IPS-18c (cell line): ENCODE results near the gene TMEM154.

ENCODE experiments used
- H3K4me3 ChIP-seq: 2 replicates; pipeline ENCODE4 v1.7.0; 2013; ENCODE audit warnings: low read depth, mild to moderate bottlenecking, low read length, moderate library complexity; ENCODE audit not compliant: insufficient read depth
- H3K9me3 ChIP-seq: one replicate; pipeline ENCODE4 v1.6.1; 2013; ENCODE audit warnings: mild to moderate bottlenecking, low read length, moderate library complexity; ENCODE audit not compliant: control insufficient read depth, insufficient read depth

The TMEM154 gene

GRCh38 chr4:152699313-152699712, 19.5 kb upstream of the TMEM154 start:
- Histone ChIP-seq H3K4me3 (no peak overlapping the region), H3K9me3 (no peaks in the 10 kb centered on the region)

DNA sequence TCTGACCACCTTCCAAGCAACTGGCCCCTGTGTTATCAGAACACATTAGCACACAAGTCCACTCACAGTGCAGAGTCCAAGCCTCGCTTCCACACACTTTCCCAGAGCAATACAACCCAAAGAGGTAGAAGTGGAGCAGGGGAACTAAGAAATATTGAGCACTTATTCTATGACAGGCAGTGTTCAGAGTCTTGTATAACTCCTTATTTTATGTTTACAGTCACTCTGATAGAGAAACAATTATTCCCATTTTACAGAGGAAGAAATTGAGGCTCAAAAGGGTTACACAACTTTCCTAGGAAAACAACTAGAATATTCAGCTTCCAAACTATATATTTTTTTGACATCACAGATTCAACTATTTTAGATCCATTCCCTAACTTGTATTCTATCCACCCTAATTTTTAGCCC, 18.3 kb upstream of the TMEM154 start:
- H3K4me3 ChIP-seq, result no peak overlapping the region
- H3K9me3 ChIP-seq, result no peaks in the 10 kb centered on the region

DNA sequence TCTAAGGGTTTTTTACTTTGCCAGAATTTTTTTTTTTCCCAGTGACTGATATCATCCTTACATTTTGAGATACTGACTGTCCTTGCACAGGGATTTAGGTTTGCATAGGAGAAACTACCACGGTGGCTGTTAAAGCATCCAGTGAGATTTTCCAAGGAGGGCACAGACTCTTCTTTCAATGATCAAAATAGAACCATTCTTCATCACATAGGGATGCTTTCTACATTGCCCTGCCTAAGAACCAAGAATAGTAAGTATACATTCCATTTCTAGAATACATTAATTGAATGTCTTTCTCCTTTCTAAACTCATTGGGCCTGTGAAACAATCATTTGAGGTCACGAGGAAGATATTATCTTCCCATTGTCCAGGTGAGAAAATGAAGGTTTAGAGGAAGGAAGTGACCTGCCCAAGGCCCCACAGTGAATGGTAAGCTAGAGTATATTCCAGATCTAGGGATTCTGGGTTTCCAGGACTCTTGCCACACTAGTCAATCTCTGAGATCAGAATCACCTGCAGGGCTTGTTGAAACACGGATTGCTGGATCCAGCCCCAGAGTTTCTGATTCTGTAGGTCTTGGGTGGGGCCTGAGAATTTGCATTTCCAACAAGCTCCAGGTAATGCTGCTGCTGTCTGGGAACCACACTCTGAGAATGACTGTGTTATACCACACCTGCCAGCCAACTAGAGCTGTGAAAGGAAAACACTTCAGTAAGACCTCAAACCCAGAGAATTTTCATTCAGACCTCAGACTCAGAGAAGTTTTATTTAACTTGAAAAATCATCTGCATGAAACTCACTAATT, 17.7 kb upstream of the TMEM154 start:
- H3K4me3 ChIP-seq, result no peak overlapping the region
- no peaks in the 10 kb centered on the region for H3K9me3 ChIP-seq

GRCh38 chr4:152696764-152697261, 17.0 kb upstream of the TMEM154 start:
- no peak overlapping the region for H3K4me3 ChIP-seq
- H3K9me3 ChIP-seq, result no peaks in the 10 kb centered on the region

- no peak overlapping the region for H3K4me3 ChIP-seq
These were observed 14.1 kb upstream of the TMEM154 start for GRCh38 chr4:152693871-152694270.

DNA sequence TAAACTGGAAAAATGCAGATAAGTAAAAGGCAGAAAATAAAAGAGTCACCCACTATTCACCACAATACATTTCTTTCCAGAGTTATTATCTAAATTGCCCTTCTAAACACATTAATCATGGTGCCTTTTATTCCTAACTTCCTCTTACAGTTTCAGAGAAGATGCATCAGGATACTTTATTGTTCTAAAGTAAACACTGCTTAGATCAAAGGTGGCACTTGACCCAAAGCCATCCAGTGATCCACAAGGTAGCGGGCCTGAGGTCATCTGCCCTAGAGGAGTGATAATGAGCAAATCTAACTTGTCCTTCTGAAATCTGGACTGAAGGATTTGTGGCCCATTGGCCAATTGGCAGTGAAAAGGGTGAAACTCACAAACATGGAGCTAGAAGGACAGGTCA, 12.0 kb upstream of the TMEM154 start:
- H3K9me3 ChIP-seq, result peaks cover 2% of the 10 kb centered on the region
- H3K4me3 ChIP-seq, result no peak overlapping the region

More at GRCh38 chr4:152693871-152694270, 14.1 kb upstream of the TMEM154 start:
- no peaks in the 10 kb centered on the region for H3K9me3 ChIP-seq

DNA sequence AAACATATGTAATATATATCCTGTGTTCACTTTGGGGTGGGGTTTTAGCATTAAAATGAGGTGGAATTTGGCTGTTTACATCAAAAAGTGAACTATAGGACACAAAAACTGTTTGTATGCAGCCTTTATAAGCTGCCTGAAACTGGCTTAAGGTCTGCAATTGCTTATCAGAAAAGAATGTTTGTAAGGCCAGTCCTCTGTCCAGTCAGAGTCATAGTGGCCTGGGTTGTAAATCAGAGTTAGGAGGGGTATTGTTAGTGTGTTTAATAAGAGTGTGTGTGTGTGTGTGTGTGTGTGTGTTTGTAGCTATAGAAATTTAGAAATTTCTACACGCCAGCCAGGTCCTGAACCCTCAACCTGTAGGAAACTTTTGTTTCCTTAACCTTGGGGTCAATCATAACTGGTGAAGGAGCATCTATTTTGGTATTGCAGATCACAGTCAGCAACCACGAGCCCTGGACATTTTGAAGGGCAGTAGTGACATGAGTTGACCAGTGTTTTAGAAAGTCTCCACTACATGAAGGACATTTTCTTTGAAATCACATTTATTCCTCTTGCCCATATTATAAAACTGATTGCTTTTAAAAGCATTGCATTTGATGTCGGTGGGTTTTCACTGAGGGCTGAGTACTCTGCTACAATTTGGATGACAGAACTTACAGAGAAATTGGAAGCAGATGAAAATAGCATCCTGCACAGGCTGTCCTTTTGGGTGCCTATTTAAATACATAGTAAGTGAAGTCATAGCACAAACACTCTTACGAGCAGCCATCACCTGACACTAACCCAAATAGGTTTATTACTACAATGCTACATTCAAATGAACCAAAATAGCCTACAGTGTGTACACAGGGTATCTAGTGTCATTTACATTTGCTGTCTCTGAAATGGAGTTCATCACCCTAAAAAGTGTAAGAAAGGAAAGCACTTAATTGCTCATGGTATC, 11.2 kb upstream of the TMEM154 start:
- H3K9me3 ChIP-seq, result peaks cover 2% of the 10 kb centered on the region

DNA sequence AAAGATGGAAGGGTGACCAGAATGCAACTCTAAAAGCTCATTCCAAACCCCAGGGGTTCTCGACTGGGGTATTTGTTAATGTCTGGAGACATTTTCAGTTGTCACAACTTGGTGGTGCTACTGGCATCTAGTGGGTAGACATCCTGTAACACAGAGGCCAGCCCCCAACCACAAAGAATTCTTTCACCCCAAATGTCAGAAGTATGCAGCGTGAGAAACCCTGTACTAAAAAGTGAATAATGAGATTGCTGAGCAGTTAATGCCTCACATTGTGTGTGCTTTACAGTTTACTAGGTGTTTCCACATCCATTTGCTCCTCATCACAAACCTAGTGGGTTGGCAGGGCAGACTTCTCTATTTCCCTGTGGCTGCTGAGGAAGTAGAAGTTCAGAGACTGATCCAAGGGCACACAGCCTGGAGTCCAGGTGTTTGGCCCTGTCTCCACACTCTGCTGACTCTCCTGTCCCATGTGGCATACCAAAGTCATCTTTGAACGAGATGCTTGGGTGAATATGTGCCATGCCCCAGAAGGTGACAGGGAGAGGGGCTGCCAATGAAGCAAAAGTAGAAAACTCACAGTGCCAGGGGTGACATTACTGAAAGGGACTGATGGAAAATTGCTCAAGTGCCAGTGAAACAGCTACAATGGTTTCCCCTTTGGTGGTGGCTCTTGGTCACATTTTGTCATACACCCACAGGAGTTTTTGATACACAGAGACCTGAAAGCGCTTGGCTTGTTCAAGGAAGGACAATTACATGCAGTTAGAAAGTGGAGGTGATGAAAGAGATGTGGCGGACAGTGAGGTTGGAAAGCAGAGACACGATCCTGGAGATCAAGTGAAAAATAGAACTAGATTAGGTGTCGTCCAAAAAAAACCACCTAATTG, 10.1 kb upstream of the TMEM154 start:
- Histone ChIP-seq H3K4me3 (no peak overlapping the region), H3K9me3 (peaks cover 2% of the 10 kb centered on the region)

More for the DNA sequence above, 11.2 kb upstream of the TMEM154 start:
- no peak overlapping the region for H3K4me3 ChIP-seq

- H3K4me3 ChIP-seq, result no peak overlapping the region
- H3K9me3 ChIP-seq, result peaks cover 2% of the 10 kb centered on the region
These were observed 8.3 kb upstream of the TMEM154 start for GRCh38 chr4:152687974-152688599.

GRCh38 chr4:152686452-152687013, 6.7 kb upstream of the TMEM154 start:
- peaks cover 2% of the 10 kb centered on the region for H3K9me3 ChIP-seq
- no peak overlapping the region for H3K4me3 ChIP-seq

DNA sequence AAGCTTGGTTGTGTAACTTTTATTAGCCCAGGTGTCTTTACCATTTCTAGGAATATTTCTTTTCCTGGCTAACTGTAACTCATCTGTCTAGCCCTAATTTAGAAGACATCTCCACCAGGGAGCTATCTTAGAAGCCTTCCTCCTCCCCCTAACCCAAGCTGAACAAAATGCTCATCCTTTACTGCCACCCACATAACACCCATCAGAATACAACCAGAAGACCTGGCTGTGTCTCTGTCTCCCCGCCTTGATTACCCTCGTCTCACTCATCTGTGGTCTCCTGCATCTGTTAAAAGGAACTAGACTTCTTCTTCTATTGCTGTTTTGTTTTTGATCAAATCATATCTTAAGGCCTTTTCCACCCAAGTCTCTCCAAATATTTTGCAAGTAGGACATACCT, 4.8 kb upstream of the TMEM154 start:
- no peak overlapping the region for H3K4me3 ChIP-seq
- peaks cover 2% of the 10 kb centered on the region for H3K9me3 ChIP-seq

DNA sequence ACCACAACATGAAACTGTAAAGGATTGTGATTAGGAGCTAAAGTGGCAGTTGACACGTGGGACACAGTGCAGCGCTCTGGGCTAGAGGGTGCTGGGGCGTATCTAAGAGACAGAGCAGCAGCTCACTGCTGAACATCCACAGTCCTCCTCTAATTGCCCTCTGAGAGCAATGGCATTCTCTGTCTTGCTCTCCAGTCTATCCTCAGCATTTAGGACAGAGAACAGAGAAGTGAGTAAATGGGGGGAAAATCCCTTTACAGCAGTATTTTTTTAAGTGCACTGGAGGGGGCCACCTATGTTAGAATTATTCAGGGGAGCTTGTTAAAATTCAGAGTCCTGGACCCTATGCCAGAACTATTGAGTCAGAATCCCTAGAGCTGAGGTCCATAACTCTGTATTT, 4.2 kb upstream of the TMEM154 start:
- no peak overlapping the region for H3K4me3 ChIP-seq
- peaks cover 2% of the 10 kb centered on the region for H3K9me3 ChIP-seq

GRCh38 chr4:152682143-152682941, 2.5 kb upstream of the TMEM154 start:
- H3K9me3 ChIP-seq, result no peaks in the 10 kb centered on the region

DNA sequence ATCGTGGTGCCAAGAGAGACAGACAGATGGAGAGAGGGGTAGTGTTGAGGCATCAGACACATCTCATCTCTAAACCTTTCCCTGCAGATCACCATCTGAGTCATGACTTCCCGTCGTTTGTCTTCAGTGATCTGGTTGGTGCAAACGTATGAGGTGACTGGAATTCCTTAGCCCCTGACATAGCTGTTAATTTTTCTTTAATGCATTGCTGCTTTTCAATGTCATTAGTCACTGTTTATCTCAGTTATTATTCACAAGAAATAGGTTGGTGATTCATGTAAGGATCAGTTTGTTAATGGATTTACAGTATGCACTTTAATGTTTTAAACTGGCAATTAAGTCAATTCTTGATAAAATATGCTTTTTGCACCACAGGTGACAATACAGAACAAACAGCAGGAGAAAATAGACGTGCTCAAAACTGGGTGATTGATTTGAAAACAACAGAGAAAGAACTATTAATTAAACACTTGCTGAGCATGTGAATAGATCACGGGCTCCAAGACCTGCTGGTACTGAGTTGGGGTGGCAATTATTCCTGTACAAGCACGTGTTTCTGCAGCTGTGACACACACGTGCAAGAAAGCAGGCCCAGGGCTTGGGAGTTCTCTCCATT, 1.3 kb upstream of the TMEM154 start:
- no peaks in the 10 kb centered on the region for H3K9me3 ChIP-seq
- H3K4me3 ChIP-seq, result no peak overlapping the region

More at GRCh38 chr4:152682143-152682941, 2.5 kb upstream of the TMEM154 start:
- H3K4me3 ChIP-seq, result no peak overlapping the region

GRCh38 chr4:152678841-152679240, 956 bp downstream of the TMEM154 start:
- no peaks in the 10 kb centered on the region for H3K9me3 ChIP-seq
- no peak overlapping the region for H3K4me3 ChIP-seq
